Vagina (tissue), 2 donors: Measurements from ENCODE around the gene BLNK. TPM values are rescaled to one million over a fixed set of nuclear protein-coding genes. Genes with fewer than 3 reads are reported as not detected.

Experiments used
- DNase-seq, 2 donors: peaks; one replicate each; pipeline ENCODE4 v3.0.0-alpha.2; 2017; ENCODE audit errors: extremely low spot score in 2 of 2
- H3K27ac ChIP-seq: fragments of 200-600 bp; sonication (generic); one replicate; pipeline ENCODE4 v1.5.1; 2019
- H3K27me3 ChIP-seq: fragments of 200-600 bp; sonication (generic); one replicate; pipeline ENCODE4 v1.5.1; 2019
- H3K36me3 ChIP-seq, 2 donors: fragments of 200-600 bp; sonication (generic); one replicate each; pipeline ENCODE4 v1.5.1; 2017 to 2019
- H3K4me1 ChIP-seq: fragments of 200-600 bp; sonication (generic); one replicate; pipeline ENCODE4 v1.5.1; 2019
- H3K4me3 ChIP-seq, 2 donors: fragments of 200-600 bp; sonication (generic); 1 replicate in 1 of 2; 2 replicates in 1 of 2; pipeline ENCODE4 v1.5.1; 2016 to 2019
- H3K9me3 ChIP-seq: fragments of 200-600 bp; sonication (generic); one replicate; pipeline ENCODE4 v1.5.1; 2019
- CTCF ChIP-seq, 3 experiments: fragments of 450-650 bp in 2 of 3; fragments of 200-600 bp in 1 of 3; sonication (generic) in 1 of 3; IDR thresholded peaks; one replicate each; pipeline ENCODE4 v1.5.1; 2017 to 2019; ENCODE audit warnings: antibody characterized with exemption in 3 of 3, mild to moderate bottlenecking in 2 of 3, moderate library complexity in 2 of 3
- POLR2A ChIP-seq, 2 donors: fragments of 450-650 bp; IDR thresholded peaks; one replicate each; pipeline ENCODE4 v1.6.1; 2017; ENCODE audit warnings: antibody characterized with exemption in 2 of 2, mild to moderate bottlenecking in 2 of 2, moderate library complexity in 2 of 2
- POLR2AphosphoS5 ChIP-seq, 2 donors: sonication (generic); formaldehyde crosslinking; IDR thresholded peaks; one replicate each; pipeline ENCODE4 v1.9.0; 2017; ENCODE audit warnings: antibody characterized with exemption in 2 of 2, mild to moderate bottlenecking in 2 of 2, low read depth in 1 of 2; ENCODE audit not compliant: insufficient read depth in 1 of 2
- intact Hi-C: fragments of 100-400 bp; cut with DNase I; formaldehyde crosslinking; loops from one replicate; pipeline ENCODE4 v1.15.1; 2023
- total RNA-seq: library from RNA; depleted of rRNA; stranded (reverse); fragments of >200 nt; gene quantifications from one replicate; pipeline ENCODE4 v1.2.3, GENCODE V29; 2016

Gene BLNK
- total RNA-seq, 1 donor from 2014 or later, result 8.8 TPM

GRCh38 chr10:96227206-96227605 lies 44.2 kb downstream of the BLNK start:
- no peak overlapping the region for H3K4me3 ChIP-seq
- H3K36me3 ChIP-seq, result no peaks in the 10 kb centered on the region
- H3K4me1 ChIP-seq, result no peaks in the 10 kb centered on the region
- DNase-seq, result no peak
- TF ChIP-seq CTCF (IDR thresholded peaks at IDR 0.05) (no peak), POLR2A (IDR thresholded peaks at IDR 0.05) (no peak), POLR2AphosphoS5 (IDR thresholded peaks at IDR 0.05; ENCODE audit: insufficient read depth in 1 of 2, low read depth in 1 of 2) (no peak)
- intact Hi-C loops, result no loop called here
- H3K9me3 ChIP-seq, result no peaks in the 10 kb centered on the region
- no peaks in the 10 kb centered on the region for H3K27me3 ChIP-seq
- no peak overlapping the region for H3K27ac ChIP-seq

GRCh38 chr10:96225119-96225518 lies 46.2 kb downstream of the BLNK start:
- no peak overlapping the region for H3K27ac ChIP-seq
- no peaks in the 10 kb centered on the region for H3K4me1 ChIP-seq
- peak in 1 of 2 donors; percentile 60 for DNase-seq
- H3K4me3 ChIP-seq, result no peak overlapping the region
- TF ChIP-seq POLR2A (IDR thresholded peaks at IDR 0.05), result no peak
- TF ChIP-seq CTCF (IDR thresholded peaks at IDR 0.05), result no peak
- TF ChIP-seq POLR2AphosphoS5 (IDR thresholded peaks at IDR 0.05; ENCODE audit: insufficient read depth in 1 of 2, low read depth in 1 of 2), result no peak
- intact Hi-C loops, result no loop called here
- no peaks in the 10 kb centered on the region for H3K27me3 ChIP-seq
- H3K36me3 ChIP-seq, result no peaks in the 10 kb centered on the region
- no peaks in the 10 kb centered on the region for H3K9me3 ChIP-seq

GRCh38 chr10:96222908-96223307 lies 48.5 kb downstream of the BLNK start:
- TF ChIP-seq POLR2AphosphoS5 (IDR thresholded peaks at IDR 0.05; ENCODE audit: insufficient read depth in 1 of 2, low read depth in 1 of 2) (no peak), POLR2A (IDR thresholded peaks at IDR 0.05) (no peak), CTCF (IDR thresholded peaks at IDR 0.05) (no peak)
- intact Hi-C loops, result no loop called here
- H3K4me1 ChIP-seq, result no peaks in the 10 kb centered on the region
- no peaks in the 10 kb centered on the region for H3K36me3 ChIP-seq
- no peaks in the 10 kb centered on the region for H3K9me3 ChIP-seq
- H3K27ac ChIP-seq, result no peak overlapping the region
- H3K4me3 ChIP-seq, result no peak overlapping the region
- H3K27me3 ChIP-seq, result no peaks in the 10 kb centered on the region
- DNase-seq, result no peak

GRCh38 chr10:96222441-96222840 lies 48.9 kb downstream of the BLNK start:
- no peaks in the 10 kb centered on the region for H3K27me3 ChIP-seq
- H3K36me3 ChIP-seq, result no peaks in the 10 kb centered on the region
- no peaks in the 10 kb centered on the region for H3K9me3 ChIP-seq
- TF ChIP-seq POLR2A (IDR thresholded peaks at IDR 0.05), result no peak
- TF ChIP-seq POLR2AphosphoS5 (IDR thresholded peaks at IDR 0.05; ENCODE audit: insufficient read depth in 1 of 2, low read depth in 1 of 2), result no peak
- TF ChIP-seq CTCF (IDR thresholded peaks at IDR 0.05), result no peak
- H3K4me3 ChIP-seq, result no peak overlapping the region
- no peaks in the 10 kb centered on the region for H3K4me1 ChIP-seq
- DNase-seq, result no peak
- intact Hi-C loops, result no loop called here
- no peak overlapping the region for H3K27ac ChIP-seq

GRCh38 chr10:96218826-96219225 lies 52.5 kb downstream of the BLNK start:
- H3K27ac ChIP-seq, result no peak overlapping the region
- DNase-seq, result no peak
- no peaks in the 10 kb centered on the region for H3K36me3 ChIP-seq

More at GRCh38 chr10:96218826-96219225, 52.5 kb downstream of the BLNK start:
- Histone ChIP-seq H3K9me3 (no peaks in the 10 kb centered on the region), H3K27me3 (no peaks in the 10 kb centered on the region), H3K4me3 (no peak overlapping the region), H3K4me1 (no peaks in the 10 kb centered on the region)
- intact Hi-C loops, result no loop called here
- no peak for TF ChIP-seq POLR2A (IDR thresholded peaks at IDR 0.05)
- TF ChIP-seq CTCF (IDR thresholded peaks at IDR 0.05), result no peak
- TF ChIP-seq POLR2AphosphoS5 (IDR thresholded peaks at IDR 0.05; ENCODE audit: insufficient read depth in 1 of 2, low read depth in 1 of 2), result no peak
